Adipose tissue (tissue), 3 donors: ENCODE results near the gene ZBTB7C. TPM values are rescaled to one million over a fixed set of nuclear protein-coding genes. Genes with fewer than 3 reads are reported as not detected.

Experiments used
- H3K27ac ChIP-seq: one replicate; pipeline ENCODE4 v1.5.1; 2013; ENCODE audit warnings: low read depth, low read length
- WGBS, 3 donors: extraction: QIAGEN DNeasy Blood & Tissue Kit; methylation state at CpG; one replicate each; pipeline ENCODE4 v1.1.7; 2013; 5-methylcytosine and 5-hydroxymethylcytosine counted together
- polyA plus RNA-seq, 3 donors: library from polyadenylated mRNA; stranded (reverse); fragments of 200-250 nt; gene quantifications; one replicate each; pipeline ENCODE4 v1.2.3, GENCODE V29; 2013
- donor health status: healthy with polysubstance abuse.
- donor health status: Bipolar disorder and iron deficiency.
- donor health status: healthy.

ZBTB7C gene
- polyA plus RNA-seq, 3 donors: 0.53 to 5.6 (median 4.8) TPM

DNA sequence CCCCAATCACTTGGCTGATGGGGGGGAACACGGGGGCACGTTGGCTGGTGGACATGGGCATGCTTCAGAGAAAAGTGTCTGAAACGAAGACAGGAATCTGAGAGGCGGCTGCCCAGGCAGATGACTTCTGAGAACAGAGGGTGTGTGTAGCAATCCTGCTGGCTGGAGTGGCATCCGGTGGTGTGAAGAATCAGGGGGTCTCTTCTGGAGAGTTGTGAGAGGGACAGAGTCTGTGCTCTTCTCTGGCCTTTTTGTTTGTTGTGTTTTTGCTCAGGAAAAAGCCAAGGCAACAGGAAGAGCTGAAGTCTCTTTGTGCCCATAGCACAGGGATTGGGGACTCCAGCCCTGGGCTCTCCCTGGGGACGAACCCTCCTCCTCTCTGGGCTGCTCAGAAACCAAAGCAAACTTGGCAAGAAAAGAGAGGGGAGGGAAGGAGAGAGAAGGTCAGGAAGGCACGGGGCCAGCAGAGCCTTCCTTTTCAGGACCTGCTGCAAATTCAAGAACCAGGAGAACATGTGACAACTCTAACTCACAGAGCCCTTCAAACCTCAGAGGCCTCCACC, 381.7 kb downstream of the ZBTB7C start:
- no peak overlapping the region for H3K27ac ChIP-seq
- WGBS, 3 donors: 26 to 55% (median 27%) methylated on average over 7 of the region's 7 CpGs

DNA sequence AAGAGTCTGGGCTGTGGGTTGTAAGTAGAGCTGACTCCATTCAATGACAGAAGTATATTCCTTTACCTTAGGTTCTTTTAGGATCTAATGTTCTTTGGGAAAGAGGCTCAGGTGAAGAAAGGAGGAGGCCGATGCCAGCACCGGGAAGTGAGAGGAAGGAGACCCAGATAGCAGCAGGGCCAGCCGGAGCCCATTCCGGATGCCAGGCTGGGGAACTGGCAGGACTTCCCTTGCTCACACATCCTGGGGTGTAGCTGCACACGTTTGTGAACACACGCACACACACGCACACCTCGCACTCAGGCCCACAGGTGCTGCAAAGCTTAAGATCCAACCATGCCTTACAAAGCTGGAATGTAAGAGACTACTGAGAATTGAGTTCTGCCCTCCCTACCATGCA, 383.0 kb downstream of the ZBTB7C start:
- H3K27ac ChIP-seq: no peak overlapping the region
- WGBS, 3 donors: 86 to 95% (median 87%) methylated on average over 8 of the region's 8 CpGs

DNA sequence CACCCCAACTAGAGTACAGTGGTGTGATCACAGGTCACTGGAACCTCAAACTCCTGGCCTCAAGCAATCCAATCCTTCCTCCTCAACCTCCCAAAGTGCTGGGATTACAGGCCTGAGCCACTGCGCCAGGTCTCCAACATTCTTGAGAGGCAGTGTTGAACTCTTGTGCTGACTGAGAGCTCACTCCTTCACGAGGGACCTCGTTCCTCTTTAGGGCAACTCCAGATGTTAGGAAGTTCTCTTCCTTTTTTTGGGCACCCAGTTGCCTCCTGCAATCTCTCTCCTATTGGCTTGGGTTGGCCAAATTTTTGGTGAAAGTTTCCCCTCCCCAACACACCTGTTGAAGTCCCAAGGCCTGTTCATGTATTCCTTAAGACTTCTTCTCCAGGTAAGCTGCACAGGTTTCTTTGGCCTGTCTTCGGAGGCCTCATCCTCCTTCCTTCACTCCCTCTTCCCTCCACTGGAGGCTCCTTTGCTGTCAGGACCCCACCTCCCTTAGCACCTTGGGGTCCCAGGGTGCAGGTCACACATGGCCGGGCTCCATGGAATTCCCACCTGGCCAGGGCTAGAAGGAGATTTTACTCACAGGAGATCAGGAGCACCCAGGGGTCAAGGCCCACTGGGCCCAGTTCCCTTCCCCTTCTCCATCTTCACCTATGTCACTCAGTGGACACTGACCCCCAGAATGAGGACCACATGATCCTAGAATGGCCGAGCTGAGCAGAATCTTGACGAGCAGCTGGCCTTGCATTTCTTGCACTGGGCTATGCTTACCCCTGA, 384.1 kb downstream of the ZBTB7C start:
- no peak overlapping the region for H3K27ac ChIP-seq
- 82 to 90% (median 85%) methylated on average over 7 of the region's 7 CpGs for WGBS, 3 donors

DNA sequence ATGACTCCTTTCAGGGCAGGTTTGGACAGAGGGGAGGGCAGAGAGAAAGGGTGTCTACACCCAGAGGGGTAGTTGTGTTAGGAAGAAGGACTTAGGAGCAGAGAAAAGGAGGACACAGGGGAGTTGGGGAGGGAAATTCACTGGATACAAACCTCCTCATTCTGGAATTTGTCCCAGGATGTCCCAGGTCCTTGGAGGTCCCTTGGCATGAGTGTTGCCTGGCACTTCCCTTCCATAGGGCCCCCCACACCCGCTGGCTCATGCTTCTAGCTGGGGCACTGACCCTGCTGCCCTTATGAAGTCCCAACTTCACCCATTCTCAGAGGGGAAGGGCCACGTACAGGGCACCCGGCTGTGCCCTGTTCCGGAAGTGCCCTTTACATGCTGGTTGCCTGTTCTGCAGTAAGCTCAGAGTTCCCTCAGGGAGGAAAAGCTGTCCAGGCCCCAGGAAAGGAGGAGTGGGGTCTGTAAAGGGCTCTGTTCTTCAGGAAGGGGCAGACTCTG, 385.1 kb downstream of the ZBTB7C start:
- H3K27ac ChIP-seq: no peak overlapping the region
- 74 to 84% (median 82%) methylated on average over 4 of the region's 4 CpGs for WGBS, 3 donors

DNA sequence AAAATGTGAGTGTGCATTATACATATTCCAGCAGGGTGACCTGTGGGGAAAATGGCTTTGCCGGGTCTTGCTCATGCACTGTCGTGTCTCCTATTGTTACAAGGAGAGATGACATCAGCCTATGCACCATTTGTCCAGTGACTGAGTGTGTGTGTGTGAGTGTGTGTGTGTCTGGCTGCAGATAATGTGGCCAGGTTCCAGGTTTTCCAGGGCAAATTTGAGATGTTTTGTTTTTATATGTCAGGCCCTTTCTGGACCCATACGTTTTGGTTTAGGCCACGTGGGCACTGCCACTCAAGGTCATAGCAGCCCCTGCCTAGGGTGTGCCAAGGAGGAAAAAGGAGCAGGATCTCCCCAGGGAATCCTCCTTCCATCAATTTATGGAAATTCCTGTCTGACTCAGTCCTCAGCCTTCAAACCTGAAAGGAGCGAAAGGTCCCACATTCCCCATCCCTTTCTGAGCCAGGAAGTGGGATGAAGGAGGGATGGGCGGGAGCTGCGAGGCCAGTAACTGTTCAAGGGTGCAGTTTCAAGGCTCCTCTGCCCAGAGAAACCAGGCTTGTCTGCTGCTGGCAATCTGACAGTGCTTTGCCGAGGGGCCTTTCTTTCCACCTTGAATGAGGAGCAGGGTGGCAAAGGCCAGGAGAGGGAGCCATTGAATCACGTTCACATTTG, 385.7 kb downstream of the ZBTB7C start:
- WGBS, 3 donors: 26 to 35% (median 31%) methylated on average over 9 of the region's 9 CpGs
- H3K27ac ChIP-seq: no peak overlapping the region

DNA sequence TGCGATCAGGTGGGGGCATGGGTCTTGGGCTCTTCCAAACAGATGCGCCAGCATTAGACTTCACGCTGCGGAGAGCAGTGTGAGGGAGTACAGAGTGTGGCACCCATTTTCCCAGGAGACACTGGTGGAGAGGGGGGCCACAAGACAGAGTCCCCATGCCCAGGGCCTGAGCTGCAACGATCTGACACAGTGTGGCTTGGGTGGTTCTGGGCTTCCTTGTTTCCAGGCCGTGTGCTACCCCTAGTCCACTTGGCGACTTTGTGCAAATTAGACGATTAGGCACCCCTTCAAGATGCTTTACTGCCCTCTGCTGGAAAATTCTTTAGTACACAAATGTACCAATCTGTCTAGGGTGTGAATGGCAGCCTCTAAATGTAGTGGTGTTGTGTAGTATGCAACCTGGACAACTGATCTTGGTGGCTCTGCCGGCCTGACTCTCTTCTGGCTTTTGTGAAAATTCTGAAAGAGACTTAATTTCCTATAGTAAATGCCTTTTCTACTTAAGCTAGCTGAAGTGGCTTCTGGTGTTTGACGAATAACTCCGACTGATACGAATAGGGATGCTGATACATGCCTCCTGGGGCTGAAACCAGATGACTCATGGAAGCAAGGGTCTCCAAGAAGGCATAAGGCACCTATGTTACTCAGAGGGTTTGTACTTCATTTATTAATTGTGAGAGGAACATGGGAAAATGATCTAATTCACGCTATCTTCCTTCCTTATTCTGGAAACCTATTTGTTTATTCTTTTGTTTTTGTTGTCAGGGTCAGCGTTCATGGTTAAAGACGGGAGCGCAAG, 386.5 kb downstream of the ZBTB7C start:
- 45 to 56% (median 55%) methylated on average over 16 of the region's 16 CpGs for WGBS, 3 donors
- no peak overlapping the region for H3K27ac ChIP-seq

DNA sequence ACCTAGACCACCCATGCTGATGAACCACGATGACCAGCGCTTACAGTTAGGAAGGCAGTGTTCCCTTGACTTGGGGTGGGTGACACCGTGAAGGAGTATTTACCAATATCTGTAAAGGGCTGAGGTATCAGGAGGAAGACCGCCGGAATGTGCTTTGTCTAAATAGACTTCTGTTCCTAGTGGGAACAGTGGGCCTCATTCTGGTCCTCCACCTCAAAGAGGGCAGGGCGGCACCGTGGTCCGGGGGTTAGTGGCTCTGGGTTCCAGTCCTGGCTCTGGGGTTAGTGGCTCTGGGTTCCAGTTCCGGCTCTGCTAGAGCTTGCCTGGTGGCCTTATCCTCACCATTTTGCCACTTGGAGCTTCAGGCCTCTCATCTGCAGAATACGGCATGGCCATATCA, 387.2 kb downstream of the ZBTB7C start:
- H3K27ac ChIP-seq: no peak overlapping the region

DNA sequence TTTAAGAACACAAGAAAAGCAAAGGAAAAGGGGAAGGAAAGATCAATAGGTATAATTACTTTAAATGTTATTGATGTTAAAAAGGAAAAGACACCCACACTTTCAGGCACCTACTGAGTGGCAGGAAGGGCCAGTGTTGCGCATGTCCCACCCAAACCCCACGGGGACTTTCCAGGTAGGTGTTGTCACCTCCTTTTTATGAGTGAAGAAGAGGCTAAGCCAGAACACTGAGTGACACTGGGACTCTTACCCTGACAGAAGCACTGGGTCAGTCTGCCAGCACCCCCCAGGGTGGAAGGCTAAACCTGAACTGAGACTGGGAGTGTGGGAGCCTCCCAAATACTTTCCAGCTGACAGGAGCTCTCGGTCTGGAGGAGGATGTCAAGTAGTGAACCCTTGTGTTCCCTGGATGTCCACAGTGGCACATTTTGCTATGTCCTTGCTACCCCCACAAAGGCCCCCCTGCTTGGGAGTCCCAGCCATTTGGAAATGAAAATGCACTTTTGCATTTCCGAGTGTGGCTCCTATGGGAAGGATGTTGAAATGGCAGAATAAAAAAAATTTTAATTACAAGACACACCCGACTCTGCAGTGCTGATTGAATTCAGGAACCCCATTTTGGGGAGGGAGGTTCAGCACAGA, 387.8 kb downstream of the ZBTB7C start:
- WGBS, 3 donors: 48 to 63% (median 53%) methylated on average over 5 of the region's 5 CpGs
- no peak overlapping the region for H3K27ac ChIP-seq

More for the DNA sequence above, 387.2 kb downstream of the ZBTB7C start:
- WGBS, 3 donors: 88 to 94% (median 93%) methylated on average over 10 of the region's 10 CpGs

DNA sequence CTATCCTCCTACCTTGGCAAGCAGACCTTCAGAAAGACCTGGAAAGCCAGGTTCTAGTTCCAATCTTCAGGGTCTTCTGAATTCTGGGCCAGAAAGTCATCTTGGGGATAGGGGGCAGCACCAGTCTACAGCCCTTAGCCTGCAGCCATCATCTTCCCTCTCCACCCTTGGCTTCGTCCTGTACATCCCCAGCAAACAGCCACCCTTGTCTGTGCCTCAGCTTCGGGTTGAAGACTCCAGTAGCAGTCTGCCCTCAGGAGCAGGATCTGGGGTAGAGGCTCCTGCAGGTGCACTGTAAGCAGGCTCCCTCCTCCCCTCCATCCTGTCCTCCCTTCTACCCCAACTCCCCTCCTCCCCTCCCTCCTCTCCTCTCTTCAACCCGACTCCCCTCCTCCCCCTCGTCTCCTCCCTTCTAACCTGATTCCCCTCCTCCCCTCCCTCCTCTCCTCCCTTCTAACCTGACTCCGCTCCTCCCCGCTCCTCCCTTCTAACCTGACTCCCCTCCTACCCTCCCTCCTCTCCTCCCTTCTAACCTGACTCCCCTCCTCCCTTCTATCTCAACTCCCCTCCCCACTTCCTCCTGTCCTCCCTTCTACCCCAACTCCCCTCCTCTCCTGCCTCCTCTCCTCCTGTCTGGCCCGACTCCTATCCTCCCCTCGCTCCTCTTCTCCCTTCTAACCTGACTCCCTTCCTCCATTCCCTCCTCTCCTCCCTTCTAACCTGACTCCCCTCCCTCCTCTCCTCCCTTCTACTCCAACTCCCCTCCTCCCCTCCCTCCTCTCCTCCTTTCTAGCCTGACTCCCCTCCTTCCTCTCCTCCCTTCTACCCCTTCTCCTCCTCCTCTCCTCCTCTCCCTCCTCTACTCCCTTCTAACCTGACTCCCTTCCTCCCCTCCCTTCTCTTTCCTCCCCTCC, 388.6 kb downstream of the ZBTB7C start:
- no peak overlapping the region for H3K27ac ChIP-seq
- WGBS, 3 donors: 59 to 64% (median 63%) methylated on average over 8 of the region's 8 CpGs

DNA sequence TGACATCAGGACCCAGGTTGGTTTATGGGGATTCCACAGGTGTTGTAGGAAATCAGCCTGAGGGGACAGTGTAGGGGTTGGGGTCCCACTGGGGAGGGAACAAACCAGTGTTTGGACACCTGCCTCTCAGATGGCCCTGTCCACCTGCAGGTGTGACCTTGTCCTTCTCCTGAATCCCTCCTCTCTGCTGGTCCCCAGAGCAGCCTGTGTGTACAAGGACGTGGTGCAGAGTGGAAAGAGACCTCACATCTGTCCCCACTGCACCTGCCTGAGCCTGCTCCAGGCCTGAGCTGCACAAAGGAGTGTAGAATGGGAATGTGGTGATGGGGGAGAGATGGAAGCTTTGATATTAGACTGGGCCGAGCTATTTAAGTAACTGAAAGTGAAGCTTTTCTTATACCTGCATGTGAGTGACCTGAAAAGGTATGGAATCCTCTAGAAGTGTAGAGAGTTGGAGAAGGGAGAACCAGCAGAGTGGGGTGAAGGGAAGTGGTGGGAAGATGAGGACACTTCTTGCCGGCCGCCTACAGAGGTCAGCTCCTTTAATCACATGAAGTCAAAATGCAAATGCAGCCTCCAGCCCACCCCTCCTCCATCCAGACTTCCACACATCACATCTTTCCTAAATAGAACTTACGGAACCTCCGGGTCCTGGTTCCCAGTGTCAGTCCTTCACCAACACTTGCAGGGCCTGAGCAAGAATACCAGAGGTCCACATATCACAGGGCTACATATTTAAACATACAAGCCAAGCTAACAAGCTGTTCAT, 389.4 kb downstream of the ZBTB7C start:
- WGBS, 3 donors: 75 to 83% (median 82%) methylated on average over 6 of the region's 6 CpGs

DNA sequence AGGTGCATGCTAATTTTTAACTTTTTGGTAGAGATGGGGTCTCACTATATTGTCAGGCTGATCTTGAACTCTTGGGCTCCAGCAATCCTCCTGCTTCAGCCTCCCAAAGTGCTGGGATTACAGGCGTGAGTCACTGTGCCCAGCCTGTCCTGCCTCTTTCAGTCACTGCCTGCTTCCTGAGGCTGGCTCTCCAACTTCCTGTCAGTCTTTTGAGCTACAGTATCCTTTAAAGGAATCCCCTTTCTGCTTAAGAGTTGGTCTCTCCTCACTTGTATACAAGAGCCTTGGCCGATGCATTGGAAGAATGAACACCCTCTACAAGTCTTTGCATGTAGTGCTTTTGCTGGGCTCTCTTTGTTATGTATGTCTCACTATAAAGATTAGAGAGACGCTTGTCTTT, 390.3 kb downstream of the ZBTB7C start:
- H3K27ac ChIP-seq: no peak overlapping the region
- 71 to 74% (median 71%) methylated on average over 3 of the region's 3 CpGs for WGBS, 3 donors

More for the DNA sequence above, 389.4 kb downstream of the ZBTB7C start:
- no peak overlapping the region for H3K27ac ChIP-seq

DNA sequence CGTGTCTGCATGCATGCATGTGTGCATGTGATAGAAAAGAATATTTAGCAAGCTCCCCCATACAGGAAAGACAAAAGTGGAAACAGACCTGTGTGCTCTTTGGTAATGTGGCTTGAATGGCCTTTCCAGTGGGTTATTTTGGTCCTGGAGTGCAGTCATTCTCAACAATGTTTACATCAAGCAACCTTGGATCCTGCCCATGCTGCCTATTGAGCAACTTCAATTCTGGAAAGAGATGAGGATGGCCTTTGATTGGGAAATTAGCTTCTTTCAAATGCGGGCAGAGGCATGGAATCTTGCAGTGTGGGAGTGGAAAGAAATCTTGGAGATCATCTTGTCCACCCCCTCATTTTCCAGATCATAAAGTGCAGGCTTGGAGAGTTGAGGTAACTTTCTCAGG, 391.5 kb downstream of the ZBTB7C start:
- no peak overlapping the region for H3K27ac ChIP-seq
- 67 to 73% (median 73%) methylated on average over 2 of the region's 2 CpGs for WGBS, 3 donors

DNA sequence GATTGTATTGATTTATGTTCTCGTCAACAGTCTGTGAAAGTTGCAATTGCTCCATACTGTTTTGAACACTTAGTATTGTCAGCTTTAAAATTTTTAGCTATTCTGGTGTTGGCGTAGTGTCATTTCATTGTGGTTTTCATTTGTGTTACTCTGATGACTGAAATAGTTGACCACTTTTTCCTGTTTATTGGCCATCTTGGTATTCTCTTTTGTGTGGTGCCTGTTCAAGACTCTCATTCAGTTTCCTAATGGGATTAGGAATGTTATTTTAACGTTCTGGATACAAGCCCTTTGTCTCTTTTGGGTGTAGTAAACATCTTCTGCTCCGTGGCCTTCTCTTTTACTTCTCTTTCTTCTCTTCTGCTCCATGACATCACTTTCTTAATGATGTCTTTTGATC, 396.0 kb downstream of the ZBTB7C start:
- WGBS, 3 donors: 51 to 56% (median 54%) methylated on average over 4 of the region's 4 CpGs
- H3K27ac ChIP-seq: no peak overlapping the region

DNA sequence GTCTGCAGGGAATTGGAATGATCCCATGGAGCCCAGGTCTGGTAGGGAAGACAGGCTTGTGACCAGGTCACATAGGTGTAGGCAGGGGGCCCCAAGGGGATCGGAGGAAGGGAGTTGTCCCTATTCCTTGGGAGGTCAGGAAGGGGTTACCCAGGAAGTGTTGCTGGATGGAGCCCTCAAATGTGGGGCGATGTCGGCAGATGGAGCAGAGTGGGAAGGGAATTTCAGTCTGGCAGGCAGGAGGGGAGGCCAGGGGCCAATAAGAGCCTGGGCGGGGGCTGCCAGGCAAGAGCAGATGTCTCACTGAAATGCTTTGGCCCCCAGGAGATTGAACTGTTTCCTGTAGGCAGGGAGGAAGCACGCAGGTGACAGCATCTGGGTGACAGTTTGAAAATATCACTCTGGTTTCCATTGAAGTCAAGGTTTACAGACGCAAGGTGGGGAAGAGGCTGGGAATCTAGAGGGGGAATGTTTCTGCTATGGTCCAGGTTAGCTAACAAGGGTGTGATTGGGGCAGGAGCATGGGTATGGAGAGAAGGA, 397.2 kb downstream of the ZBTB7C start:
- 62 to 78% (median 74%) methylated on average over 6 of the region's 6 CpGs for WGBS, 3 donors
- no peak overlapping the region for H3K27ac ChIP-seq

DNA sequence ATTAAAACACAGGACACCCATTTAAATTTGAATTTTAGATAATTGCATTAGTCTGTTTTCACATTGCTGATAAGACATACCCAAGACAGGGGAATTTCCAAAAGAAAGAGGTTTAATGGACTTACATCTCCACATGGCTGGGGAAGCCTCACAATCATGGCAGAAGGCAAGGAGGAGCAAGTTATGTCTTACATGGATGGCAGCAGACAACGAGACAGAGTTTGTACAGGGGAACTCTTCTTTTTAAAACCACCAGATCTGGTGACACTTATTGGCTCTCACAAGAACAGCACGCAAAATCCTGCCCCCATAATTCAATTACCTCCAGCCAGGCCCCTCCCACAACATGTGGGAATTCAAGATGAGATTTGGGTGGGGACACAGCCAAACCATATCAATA, 398.9 kb downstream of the ZBTB7C start:
- WGBS, 3 donors: 97 to 100% (median 100%) methylated on average over 2 of the region's 2 CpGs
- no peak overlapping the region for H3K27ac ChIP-seq

DNA sequence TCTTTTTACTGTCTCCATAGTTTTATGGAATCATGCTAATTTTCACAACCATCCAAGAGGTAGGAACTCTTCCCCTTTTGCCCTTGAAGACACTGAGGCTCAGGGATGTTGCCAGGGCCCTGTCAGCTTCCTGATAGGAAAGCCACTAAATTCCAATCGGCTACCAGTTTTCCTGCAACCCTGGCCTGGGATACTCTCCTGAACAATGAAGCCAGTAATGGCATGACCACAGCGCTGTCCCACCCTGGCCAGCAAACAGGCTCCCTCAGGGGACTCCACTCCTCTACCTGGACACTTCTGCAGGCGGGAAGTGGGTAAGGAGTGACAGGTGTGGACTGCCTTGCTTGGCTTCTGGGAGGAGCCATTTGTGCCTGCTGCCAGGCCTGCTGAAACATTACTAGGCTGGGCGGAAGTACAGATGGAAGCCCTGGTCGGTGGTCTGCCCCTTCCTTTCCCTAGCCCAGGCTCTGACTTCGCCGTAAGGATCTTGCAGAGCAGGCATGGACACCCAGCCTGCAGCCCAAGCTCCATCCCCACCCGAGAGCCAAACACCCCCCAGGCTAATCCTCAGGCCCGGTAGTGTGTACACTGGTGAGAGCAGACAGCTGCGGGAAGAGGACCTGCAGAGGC, 400.0 kb downstream of the ZBTB7C start:
- WGBS, 3 donors: 91 to 94% (median 93%) methylated on average over 10 of the region's 10 CpGs
- no peak overlapping the region for H3K27ac ChIP-seq
